Ishikawa (cell line): ENCODE results near the gene MAML2.

Source experiments
- CEBPB ChIP-seq: IDR thresholded peaks from 2 replicates; pipeline ENCODE4 v1.6.1; 2012
- EP300 ChIP-seq: IDR thresholded peaks from 2 replicates; pipeline ENCODE4 v1.6.1; 2012; ENCODE audit warnings: borderline replicate concordance

DNA sequence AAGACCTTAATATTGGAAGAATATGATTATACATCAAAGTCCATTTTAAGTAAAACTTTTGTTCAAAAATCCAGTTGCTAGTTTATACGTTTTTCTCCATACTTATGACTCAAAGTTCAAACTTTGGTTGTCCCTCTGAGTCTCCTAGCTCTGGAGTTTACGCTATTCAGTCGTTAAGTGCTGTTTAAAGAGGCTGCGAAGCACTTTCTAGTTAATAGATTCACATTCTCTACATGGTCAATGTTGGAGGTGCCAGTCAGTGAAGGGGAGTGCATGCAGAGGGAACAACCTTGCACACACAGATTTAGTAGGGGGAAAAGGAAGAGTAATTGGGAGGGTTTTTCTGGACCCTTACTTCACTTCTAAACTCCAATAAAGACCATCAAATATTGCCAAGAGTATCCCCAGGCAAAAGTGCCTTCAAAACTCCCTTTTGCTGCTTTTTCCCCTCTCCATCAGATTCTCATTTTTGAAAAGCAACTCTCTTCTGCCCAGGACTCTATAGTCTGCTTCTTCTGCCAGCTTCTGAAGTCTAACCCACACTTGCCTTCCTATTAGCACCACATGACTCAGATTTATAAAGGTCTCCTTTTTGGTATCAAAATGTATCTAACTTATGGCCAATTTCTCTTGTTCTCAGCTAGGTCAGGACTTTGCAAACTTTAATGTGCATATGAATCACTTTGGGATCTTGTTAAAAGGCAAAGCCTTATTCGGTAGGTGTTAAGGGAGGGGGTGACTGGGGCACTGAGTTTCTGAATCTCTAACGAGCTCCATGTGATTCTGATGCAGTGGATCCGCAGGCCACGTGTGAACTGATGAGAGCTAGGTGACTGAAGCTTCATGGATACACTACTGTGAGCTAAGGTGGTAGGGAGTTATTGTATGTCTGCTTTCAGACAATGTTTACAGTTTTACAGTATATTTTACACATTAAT, 322.9 kb downstream of the MAML2 start:
- TF ChIP-seq CEBPB (no peak), EP300 (no peak)
